GM19240 (cell line): ENCODE data around the gene CATSPER1.

ENCODE experiments used
- DNase-seq: peaks from one replicate; pipeline ENCODE4 v3.0.0; 2011; ENCODE audit warnings: low spot score; ENCODE audit not compliant: insufficient read length

CATSPER1 gene

DNA sequence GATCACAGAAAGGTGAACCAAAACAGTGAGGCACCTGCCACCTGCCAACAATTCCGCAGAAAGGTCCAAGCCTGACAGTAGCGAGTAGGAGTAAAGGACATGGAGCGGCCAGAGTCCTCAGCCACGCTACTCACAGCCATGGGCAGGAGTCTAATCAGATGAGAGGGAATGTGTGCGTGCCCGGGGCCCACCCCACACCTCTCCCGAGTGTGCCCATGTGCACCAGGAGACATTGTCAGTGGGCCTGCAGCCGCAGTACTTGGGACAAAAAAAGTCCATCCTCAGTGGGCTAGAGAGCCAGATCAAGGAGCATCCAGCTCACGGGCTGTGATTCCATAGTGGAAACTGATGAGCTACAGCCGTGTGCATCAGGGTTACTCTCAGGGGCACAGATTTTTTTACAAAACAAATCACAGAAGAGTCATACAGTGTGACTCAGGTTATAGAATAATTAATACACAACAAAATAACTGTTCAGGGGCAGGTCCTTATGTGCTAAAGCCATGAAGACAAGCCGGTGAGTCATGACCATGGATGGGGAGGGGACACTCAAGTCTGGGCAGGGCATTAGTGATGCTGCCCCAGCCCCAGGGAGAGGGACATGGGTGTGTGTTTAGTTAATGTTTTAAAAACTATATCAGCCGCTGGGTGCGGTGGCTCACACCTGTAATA, 52.7 kb downstream of the CATSPER1 start:
- DNase-seq: no peak

DNA sequence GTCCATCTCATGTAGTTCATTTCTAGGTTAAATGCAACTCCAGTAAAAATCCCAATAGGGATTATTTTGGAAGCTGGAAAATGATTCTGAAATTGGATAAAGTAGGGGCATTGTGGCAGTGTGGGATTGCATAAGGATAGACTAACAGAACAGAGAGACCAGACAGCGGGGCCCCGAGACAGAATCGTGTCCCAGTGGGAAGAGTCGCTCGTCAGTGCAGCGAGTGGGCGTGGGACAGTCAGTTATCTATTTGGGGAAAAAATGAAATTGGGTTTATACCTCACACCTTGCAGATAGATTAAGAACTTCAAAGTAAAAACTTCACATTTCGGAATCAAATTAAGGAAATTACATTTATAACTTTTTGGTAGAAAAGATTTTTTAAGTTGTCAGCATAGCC, 54.2 kb downstream of the CATSPER1 start:
- DNase-seq: no peak

DNA sequence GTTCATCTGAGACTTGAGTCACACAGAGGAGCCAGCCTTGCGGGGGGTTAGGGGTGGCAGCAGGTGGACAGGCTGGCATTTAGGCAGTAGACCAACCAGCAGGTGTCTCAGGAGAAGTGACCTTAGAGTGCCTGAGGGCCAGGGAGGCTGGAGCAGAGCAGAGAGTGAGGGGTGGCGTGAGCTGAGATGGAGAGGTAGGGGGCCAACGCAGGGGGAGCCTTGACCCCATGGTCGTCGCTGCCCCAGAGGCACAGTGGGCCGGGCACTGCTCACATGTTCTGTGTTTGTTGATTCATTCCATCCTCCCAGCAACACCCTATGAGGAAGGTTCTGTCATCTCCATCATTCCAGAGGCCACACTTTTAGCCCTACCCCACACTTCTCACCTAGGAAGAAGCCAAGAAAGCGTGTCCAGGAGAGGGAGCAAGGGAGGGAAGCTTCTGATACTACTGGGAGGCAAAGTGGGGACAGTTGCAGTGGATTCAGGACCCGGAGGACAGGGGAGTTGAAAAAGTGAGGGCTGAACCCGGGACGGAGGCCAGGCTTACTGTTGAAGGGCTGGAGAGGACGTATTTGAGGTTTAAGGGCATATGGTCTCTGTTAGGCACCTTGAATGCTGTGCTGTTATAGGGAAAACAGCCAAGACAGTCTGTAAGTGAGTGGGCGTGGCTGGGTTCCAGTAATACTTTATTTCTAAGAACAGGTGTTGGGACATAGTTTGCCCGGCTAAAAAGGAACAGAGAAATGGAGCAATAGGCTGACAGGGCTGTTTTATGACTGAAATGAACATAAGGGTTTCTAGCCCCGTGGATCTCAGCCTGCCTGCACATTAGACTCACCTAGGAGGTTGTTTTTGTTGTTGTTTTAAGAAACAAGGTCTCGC, 57.4 kb downstream of the CATSPER1 start:
- DNase-seq: no peak

DNA sequence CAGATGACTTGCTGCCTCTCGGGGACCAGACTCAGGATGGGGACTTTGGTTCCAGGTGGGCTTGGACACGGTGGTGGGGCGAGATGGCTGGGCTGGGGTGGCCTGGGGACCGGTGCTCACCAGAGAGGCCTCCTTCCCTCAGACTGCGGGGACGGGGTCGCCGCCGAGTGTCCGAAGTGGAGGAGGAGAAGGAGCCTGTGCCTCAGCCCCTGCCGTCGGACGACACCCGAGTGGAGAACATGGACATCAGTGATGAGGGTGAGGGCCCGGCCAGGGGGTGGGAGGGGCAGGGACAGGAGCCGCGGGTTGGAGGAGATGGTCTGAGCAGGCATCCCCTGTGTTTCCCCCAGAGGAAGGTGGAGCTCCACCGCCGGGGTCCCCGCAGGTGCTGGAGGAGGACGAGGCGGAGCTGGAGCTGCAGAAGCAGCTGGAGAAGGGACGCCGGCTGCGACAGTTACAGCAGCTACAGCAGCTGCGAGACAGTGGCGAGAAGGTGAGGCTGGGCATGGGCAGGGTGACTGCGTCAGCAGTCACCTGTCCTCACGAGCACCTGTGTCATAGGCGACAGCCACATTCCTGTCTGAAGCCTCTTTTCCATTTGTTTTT, 58.8 kb downstream of the CATSPER1 start:
- no peak for DNase-seq
